Epithelial cell of esophagus (primary cell): ENCODE results near the gene SIX5.
"Not testable (repeated sequence)": the region's sequence is repeated elsewhere in the genome, so short reads cannot be mapped to it uniquely, and the experiment has no call there.

Experiments
- DNase-seq: peaks from one replicate; pipeline ENCODE4 v3.0.0; 2010; ENCODE audit warnings: low read depth
- H3K4me3 ChIP-seq: 2 replicates; pipeline ENCODE4 v1.5.1; 2011; ENCODE audit warnings: mild to moderate bottlenecking, low read length, control low read depth
- CTCF ChIP-seq: IDR thresholded peaks from 2 replicates; pipeline ENCODE4 v1.5.1; 2011; ENCODE audit warnings: low read depth, mild to moderate bottlenecking, low read length, control low read depth, inconsistent platforms; ENCODE audit not compliant: insufficient read depth; ENCODE audit errors: missing control alignments

Gene SIX5

GRCh38 chr19:45739498-45740439 is 29.3 kb downstream of the SIX5 start:
- DNase-seq = no peak
- no peak for TF ChIP-seq CTCF
- no peak overlapping the region for H3K4me3 ChIP-seq

- H3K4me3 ChIP-seq = no peak within 1 kb of the TSS
These were observed 35.8 kb downstream of the SIX5 start, which contains the start of gene MEIOSIN for GRCh38 chr19:45733160-45733810. MEIOSIN (plus strand) TSS chr19:45733439; CDS start chr19:45735377, 1,938 bp downstream.

GRCh38 chr19:45730368-45731288 is 38.4 kb downstream of the SIX5 start, which contains the start of gene FBXO46:
FBXO46 (minus strand) TSS chr19:45730896; CDS start chr19:45713495, 17,401 bp downstream.
- H3K4me3 ChIP-seq = peak within 1 kb of the TSS; percentile 89
- no peak for TF ChIP-seq CTCF
- DNase-seq = peak; percentile 99

More at GRCh38 chr19:45733160-45733810, 35.8 kb downstream of the SIX5 start, which contains the start of gene MEIOSIN:
- no peak for DNase-seq
- no peak for TF ChIP-seq CTCF

- DNase-seq = peak; percentile 74
- TF ChIP-seq CTCF = no peak
- peak overlapping the region; percentile 89 for H3K4me3 ChIP-seq
These were observed 39.2 kb downstream of the SIX5 start for GRCh38 chr19:45729800-45730290.

- H3K4me3 ChIP-seq, DNase-seq: not testable (repeated sequence)
These were observed 40.4 kb downstream of the SIX5 start for GRCh38 chr19:45728683-45729082.

GRCh38 chr19:45720065-45720464 is 49.0 kb downstream of the SIX5 start:
- not testable (repeated sequence) for DNase-seq, H3K4me3 ChIP-seq

- TF ChIP-seq CTCF = no peak
- no peak for DNase-seq
- peak overlapping the region; percentile 94 for H3K4me3 ChIP-seq
These were observed 50.9 kb downstream of the SIX5 start for GRCh38 chr19:45717983-45718650.
